Pancreas (tissue), 10 donors: ENCODE measurements around the gene TNFRSF1B. TPM values are rescaled to one million over a fixed set of nuclear protein-coding genes. Genes with fewer than 3 reads are reported as not detected.

ENCODE experiments used
- ATAC-seq, 4 donors: fragments of 200-7000 bp; cut with Tn5 transposase; one replicate each; pipeline versions ENCODE4 v1.8.0 to v1.9.1; 2020; ENCODE audit warnings: mild to moderate bottlenecking in 4 of 4, moderate library complexity in 4 of 4
- DNase-seq, 6 donors: peaks; one replicate each; pipeline ENCODE4 v3.0.0-alpha.2; 2020
- FAIRE-seq: peaks from 2 replicates; lab custom pipeline; 2012; peaks lifted over from hg19 to GRCh38; lab: Jason Lieb, UNC
- H3K27ac ChIP-seq, 4 donors: fragments of 200-600 bp; sonication (generic); 1 replicate in 3 of 4; 2 replicates in 1 of 4; pipeline versions ENCODE4 v1.5.0 to v1.8.0; 2020
- H3K27me3 ChIP-seq, 4 donors: fragments of 200-600 bp; one replicate each; pipeline ENCODE4 v1.8.0; 2021
- H3K36me3 ChIP-seq, 3 donors: fragments of 200-600 bp; sonication (generic) in 1 of 3; one replicate each; pipeline versions ENCODE4 v1.5.0 to v1.8.0; 2020 to 2021
- H3K4me1 ChIP-seq, 3 donors: fragments of 200-600 bp; one replicate each; pipeline ENCODE4 v1.8.0; 2021
- H3K4me3 ChIP-seq, 4 donors: fragments of 200-600 bp; sonication (generic) in 2 of 4; one replicate each; pipeline versions ENCODE4 v1.5.0 to v1.8.0; 2020 to 2021
- H3K9me3 ChIP-seq, 4 donors: fragments of 200-600 bp; one replicate each; pipeline ENCODE4 v1.8.0; 2021
- CTCF ChIP-seq, 4 donors: fragments of 200-600 bp; sonication (generic) in 3 of 4; IDR thresholded peaks; one replicate each; pipeline versions ENCODE4 v1.5.0 to v1.8.0; 2021; ENCODE audit warnings: antibody characterized with exemption in 4 of 4
- WGBS, 2 donors: extraction: QIAGEN DNeasy Blood & Tissue Kit; methylation state at CpG; one replicate each; pipeline ENCODE4 v1.1.7; 2013; 5-methylcytosine and 5-hydroxymethylcytosine counted together
- intact Hi-C, 3 donors: fragments of 100-400 bp; cut with DNase I; formaldehyde crosslinking; loops; one replicate each; pipeline versions ENCODE4 v1.11.1 to v1.14.2; 2022
- polyA plus RNA-seq, 2 donors: library from polyadenylated mRNA; stranded (reverse); fragments of 200-250 nt; gene quantifications; one replicate each; pipeline ENCODE4 v1.2.3, GENCODE V29; 2013
- total RNA-seq, 6 donors: library from RNA; stranded (reverse); fragmentation: NEBNext Ultra II Directional in 4 of 6; extraction: Animal tissue kit (Norgen Biotek cat#: 25700) in 4 of 6; gene quantifications; one replicate each; pipeline versions ENCODE4 v1.2.1 to v1.2.4, GENCODE V29; 2021 to 2023
- donor health status: healthy with polysubstance abuse.
- donor health status: DM: no; HTN: no; CAD: no; lungs with moderate emphysema.
- donor health status: DM: no; HTN: no; CAD: no.
- donor health status: control.
- donor health status: control.
- donor health status: Bipolar disorder and iron deficiency.
- donor health status: DM: yes; HTN: yes; CAD: no.
- donor health status: DM: no; HTN: no; CAD: no.
- donor health status: DM: no; HTN: no; CAD: no.
- donor health status: DM: yes; HTN: yes; CAD: no.

Gene TNFRSF1B
- total and polyA plus RNA-seq, 8 donors: 2.1 to 20.2 (median 4.4) TPM

GRCh38 chr1:12206792-12207424, 40.1 kb downstream of the TNFRSF1B start:
- H3K4me3 ChIP-seq: no peak overlapping the region
- no peak for FAIRE-seq
- no peak for TF ChIP-seq CTCF (IDR thresholded peaks at IDR 0.05)
- no peaks in the 10 kb centered on the region for H3K9me3 ChIP-seq
- no peaks in the 10 kb centered on the region for H3K36me3 ChIP-seq
- H3K27me3 ChIP-seq: no peaks in the 10 kb centered on the region
- no peak for ATAC-seq
- WGBS, 2 donors: 65 to 68% methylated on average over 17 of the region's 17 CpGs
- intact Hi-C loops: loop anchor here in 1 of 3 donors (10.0 kb wide), 1 partner anchor 82 kb away; no protein-coding TSS in a partner anchor
- no peak overlapping the region for H3K27ac ChIP-seq
- DNase-seq: no peak
- H3K4me1 ChIP-seq: no peaks in the 10 kb centered on the region

- intact Hi-C loops: loop anchor here (2.0 to 10.0 kb wide), 3 partner anchors 83 to 87 kb away; no protein-coding TSS in a partner anchor
- no peak for ATAC-seq
- Histone ChIP-seq H3K27me3 (no peaks in the 10 kb centered on the region), H3K36me3 (no peaks in the 10 kb centered on the region), H3K4me1 (no peaks in the 10 kb centered on the region), H3K9me3 (no peaks in the 10 kb centered on the region), H3K4me3 (no peak overlapping the region), H3K27ac (no peak overlapping the region)
- TF ChIP-seq CTCF (IDR thresholded peaks at IDR 0.05): no peak
- WGBS, 2 donors: 50 to 51% methylated on average over 6 of the region's 6 CpGs
- FAIRE-seq: no peak
- DNase-seq: no peak
These were observed 41.5 kb downstream of the TNFRSF1B start for GRCh38 chr1:12208271-12208670.

GRCh38 chr1:12208764-12209494, 42.1 kb downstream of the TNFRSF1B start:
- no peaks in the 10 kb centered on the region for H3K9me3 ChIP-seq
- H3K4me1 ChIP-seq: no peaks in the 10 kb centered on the region
- 13 to 14% methylated on average over 14 of the region's 14 CpGs for WGBS, 2 donors
- DNase-seq (peak; percentile 64 to 95 (median 86)), ATAC-seq (peak; percentile 82 to 94 (median 91)), FAIRE-seq (no peak)
- no peaks in the 10 kb centered on the region for H3K36me3 ChIP-seq
- H3K27me3 ChIP-seq: no peaks in the 10 kb centered on the region
- peak; percentile 89 to 96 (median 90) for TF ChIP-seq CTCF (IDR thresholded peaks at IDR 0.05)
- intact Hi-C loops: loop anchor here (2.0 to 10.0 kb wide), 3 partner anchors 84 to 88 kb away; no protein-coding TSS in a partner anchor
- H3K4me3 ChIP-seq: no peak overlapping the region
- no peak overlapping the region for H3K27ac ChIP-seq

DNA sequence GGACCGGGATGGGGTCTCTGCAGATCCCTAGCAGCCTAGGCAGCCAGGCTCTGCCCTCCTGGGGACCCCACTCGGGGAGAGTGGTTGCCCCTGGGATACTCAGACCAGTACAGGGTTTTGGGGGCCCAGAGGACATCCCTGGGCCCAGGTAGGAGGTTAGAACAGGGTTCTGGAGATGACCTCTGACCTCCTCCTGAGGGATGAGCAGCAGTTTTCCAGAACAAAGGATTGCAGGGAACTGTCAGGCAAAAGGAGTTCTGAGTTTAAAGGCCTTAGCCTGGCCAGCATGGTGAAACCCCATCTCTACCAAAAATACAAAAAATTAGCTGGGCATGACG, 42.7 kb downstream of the TNFRSF1B start:
- Histone ChIP-seq H3K4me1 (no peaks in the 10 kb centered on the region), H3K36me3 (no peaks in the 10 kb centered on the region), H3K27me3 (no peaks in the 10 kb centered on the region), H3K4me3 (no peak overlapping the region), H3K27ac (no peak overlapping the region), H3K9me3 (no peaks in the 10 kb centered on the region)
- no peak for TF ChIP-seq CTCF (IDR thresholded peaks at IDR 0.05)
- no peak for DNase-seq
- WGBS, 2 donors: 40 to 57% methylated on average over 3 of the region's 3 CpGs
- ATAC-seq: peak in 1 of 4 donors; percentile 10
- intact Hi-C loops: loop anchor here (2.0 to 10.0 kb wide), 3 partner anchors 85 to 89 kb away; no protein-coding TSS in a partner anchor
- FAIRE-seq: no peak
